Stimulated activated CD8-positive, alpha-beta memory T cell treated with anti-CD3 and anti-CD28 coated beads, Interleukin-4, amount 100 ng/mL, for 24 hours (primary cell): ENCODE results near the gene GRK6.
"Not testable (repeated sequence)": the region's sequence is repeated elsewhere in the genome, so short reads cannot be mapped to it uniquely, and the experiment has no call there.

Source experiments
- DNase-seq: peaks from one replicate; pipeline ENCODE4 v3.0.0-alpha.2; 2020; ENCODE audit warnings: low read depth

GRK6 gene

DNA sequence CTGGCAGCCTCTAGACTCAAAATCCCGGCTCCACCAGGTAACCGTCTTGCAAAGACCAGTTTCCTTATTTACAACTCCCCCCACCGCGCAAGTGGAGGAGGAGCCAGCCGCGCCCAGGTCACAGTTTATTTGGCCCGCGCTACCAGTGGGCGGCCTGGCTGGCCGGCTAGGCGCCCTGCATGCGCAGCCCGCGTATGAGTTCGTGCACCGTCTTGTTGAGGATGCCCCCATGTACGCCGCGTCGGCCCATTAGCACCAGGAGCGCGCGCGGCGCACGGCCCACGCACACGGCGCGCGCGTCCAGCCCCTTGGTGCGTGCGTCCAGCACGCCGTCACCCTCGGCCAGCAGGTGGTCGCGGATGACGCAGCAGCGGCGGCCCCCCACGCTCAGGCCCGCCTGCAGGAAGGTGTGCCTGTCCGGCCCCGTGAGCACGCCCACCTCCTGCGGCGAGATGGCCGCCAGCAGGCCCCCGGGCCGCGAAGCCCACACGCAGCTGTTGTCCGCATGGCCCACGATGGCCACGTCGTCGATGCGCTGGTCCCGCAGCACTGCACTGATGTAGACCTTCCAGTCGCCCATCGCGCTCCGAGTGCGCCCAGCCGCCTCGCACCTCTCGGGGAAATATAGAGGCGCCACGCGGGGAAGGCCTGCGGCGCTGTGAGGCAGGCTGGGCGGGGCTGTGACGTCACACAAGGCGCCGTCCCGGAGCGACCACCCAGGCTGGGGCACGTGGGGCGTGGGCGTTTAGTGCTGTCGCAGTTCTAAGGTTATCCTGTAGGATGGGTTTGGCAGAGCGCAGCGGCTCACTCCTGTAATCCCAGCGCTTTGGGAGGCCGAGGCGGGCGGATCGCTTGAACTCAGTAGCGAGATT lies 26.2 kb upstream of the GRK6 start, which contains the start of gene PFN3:
PFN3 (minus strand) TSS at position 665 of the 872 bp plus-strand sequence; CDS start at position 580, 85 bp downstream.
- DNase-seq, result no peak

DNA sequence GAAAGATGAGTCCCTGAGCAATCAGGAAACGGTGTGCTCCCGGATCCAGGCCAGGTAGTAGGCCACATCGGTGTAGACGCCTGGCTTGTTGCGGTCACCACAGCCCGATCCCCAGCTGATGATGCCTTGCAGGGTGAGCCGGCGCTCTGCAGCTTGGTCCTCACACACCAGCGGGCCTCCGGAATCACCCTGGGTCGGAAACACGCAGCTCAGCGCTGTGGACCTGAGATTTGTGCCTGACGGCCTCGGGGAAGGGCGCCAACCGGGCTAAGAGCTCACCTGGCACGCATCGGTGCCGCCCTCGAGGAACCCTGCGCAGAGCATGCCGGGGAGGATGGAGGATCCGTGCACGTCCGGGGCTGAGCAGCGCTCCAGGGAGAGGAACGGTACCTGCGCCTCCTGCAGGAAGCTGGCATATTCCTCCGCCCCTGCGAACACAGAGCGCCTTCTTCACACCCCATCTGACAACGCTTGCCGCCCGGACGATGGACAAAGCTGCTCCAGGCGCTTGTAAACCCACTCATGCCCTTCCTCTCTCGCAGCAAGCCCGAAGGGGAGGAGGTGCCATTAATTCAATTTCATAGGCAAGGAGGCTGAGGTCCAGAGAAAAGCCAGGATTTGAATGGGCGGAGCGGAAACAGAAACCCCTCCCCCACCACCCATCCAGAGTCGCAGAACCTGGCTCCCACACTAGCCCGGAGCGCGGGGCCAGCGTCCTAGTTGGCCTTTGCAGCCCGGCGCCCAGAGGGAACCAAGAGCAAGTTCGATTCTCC lies 24.0 kb upstream of the GRK6 start:
- DNase-seq, result peak; percentile 47

DNA sequence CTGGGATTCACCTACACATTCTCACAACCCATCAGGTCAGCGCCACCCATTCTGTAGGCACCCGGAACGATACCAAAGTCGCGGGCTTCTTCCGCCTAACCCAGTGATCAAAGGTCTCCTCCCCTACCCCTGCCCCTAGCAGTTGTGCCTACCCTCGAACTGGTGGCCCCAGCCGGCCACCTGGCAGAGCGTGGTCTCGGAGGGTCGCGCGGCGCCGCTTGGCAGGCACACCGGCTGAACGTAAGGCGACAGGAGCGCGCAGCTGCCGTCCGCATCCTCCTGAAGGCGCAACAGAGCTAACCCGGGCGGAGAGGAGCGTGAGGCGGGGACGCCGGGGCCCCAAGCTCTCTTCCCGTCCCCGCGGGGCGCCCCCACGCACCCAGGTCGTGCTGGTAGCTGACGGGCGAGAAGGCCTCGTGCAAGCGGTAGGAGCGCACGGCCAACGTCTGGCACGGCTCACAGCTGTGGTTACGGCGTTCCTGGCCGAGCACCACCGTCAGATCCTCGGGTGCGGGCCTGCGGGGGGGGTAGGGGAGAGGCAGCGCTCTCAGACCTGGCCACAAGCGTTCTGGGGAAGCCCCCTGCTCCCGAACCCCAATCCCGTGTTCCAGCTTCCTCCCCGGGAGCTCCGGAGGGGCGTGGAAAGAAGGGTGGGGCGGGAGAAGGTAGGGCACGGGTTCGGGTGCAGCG lies 23.2 kb upstream of the GRK6 start:
- DNase-seq, result no peak

DNA sequence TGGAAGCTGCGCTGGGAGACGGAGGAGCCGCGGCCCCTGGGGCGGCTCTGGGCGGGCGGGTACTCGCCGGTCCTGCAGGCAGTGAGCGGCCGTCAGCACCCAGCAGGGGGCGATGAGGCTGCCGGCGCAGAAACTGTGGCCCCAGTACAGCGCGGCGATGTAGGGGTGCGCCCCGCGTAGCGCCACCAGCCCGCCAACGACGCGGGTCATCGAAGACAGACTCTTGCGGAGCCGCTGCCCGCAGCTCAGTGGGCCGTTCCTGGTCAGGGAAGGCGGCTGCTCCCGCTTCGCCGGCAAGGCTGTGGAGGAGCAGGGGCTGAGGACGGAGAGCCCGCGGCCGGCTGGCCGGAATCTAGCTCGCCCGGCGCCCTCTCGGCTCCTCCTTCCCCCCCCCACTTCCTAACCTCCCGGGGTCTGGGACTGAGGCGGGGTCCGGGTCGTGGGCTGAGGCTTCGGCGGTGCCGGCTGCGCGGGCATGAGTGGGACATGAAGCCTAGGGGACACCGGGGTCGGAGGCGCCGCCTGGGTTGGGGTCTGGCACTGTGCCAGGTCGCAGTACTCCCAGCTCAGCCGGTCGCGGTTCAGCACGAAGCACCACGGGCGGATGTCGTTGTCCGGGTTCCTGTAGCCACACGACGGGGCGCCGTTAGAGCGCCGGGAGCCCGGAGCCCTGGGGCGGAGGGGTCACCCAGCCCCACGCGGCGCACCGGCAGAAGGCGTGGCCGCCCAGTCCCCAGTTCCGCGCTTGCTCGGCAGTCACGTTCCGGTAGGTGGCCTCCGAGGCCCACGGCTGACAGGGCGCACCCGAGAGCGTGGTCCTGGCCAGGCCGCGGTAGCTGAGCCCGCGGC lies 22.5 kb upstream of the GRK6 start:
- DNase-seq, result peak; percentile 75

DNA sequence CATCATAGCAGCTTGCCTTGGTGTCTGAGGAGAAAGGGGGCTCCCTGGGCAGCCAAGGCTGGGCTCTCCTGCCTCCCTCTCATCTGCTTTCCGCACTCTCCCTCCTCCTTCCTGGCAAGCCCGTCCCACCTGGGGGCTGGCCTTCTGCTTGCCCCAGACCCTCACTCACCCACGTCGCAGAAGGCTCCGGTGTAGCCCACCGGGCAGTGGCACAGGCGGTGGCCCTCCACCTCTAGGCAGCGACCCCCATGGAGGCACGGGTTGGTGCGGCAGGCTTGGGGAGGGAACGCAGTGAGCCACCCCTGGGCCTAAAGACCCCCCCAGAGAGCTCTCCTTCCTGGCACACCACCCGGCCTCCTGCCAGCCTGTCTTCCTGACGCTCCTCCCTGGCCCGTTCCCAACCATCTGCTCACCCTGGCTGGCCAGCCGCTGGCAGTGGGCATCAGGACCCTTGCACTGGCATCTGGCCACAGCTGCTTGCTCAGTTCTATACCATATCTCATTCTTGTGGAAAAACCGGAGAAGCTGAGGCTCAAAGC lies 21.8 kb upstream of the GRK6 start:
- DNase-seq, result no peak

DNA sequence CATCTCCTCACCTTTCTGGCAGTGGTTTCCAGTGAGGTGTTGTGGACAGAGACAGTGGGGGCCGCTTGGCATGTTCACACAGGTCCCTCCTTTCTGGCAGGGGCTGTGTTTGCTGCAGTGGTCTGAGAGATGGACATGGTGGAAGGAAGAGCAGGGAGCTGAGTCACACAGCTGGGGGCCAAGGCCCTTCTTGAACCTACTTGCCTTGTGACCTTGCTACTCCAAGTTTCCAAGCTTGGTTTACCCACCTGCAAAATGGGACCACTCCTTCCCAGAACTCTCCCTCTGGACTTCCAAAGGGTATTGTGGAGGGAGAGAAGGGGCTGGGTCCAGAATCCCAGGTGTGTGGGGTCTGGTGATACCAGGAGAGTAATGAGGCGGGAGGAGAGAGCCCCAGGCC lies 21.2 kb upstream of the GRK6 start:
- no peak for DNase-seq

DNA sequence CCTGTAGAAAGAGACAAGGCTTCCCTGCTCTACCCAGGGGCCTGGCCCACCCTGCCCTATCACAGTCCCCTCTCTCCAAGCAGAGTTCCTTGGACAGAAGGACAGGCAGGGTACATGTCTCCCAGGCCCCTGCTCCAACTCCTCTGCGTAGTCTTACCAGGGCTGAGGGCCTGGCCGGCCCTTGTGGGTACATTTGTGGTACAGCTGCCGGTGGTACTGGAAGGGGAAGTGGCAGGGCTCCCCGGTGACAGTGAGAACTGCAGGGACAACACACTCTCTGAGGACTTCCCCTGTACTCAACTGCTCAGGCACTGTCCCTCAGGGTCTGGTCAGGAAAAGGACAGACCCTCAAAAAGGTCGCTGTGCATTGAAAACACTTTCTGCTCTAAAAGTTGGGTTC lies 20.7 kb upstream of the GRK6 start:
- DNase-seq, result no peak

DNA sequence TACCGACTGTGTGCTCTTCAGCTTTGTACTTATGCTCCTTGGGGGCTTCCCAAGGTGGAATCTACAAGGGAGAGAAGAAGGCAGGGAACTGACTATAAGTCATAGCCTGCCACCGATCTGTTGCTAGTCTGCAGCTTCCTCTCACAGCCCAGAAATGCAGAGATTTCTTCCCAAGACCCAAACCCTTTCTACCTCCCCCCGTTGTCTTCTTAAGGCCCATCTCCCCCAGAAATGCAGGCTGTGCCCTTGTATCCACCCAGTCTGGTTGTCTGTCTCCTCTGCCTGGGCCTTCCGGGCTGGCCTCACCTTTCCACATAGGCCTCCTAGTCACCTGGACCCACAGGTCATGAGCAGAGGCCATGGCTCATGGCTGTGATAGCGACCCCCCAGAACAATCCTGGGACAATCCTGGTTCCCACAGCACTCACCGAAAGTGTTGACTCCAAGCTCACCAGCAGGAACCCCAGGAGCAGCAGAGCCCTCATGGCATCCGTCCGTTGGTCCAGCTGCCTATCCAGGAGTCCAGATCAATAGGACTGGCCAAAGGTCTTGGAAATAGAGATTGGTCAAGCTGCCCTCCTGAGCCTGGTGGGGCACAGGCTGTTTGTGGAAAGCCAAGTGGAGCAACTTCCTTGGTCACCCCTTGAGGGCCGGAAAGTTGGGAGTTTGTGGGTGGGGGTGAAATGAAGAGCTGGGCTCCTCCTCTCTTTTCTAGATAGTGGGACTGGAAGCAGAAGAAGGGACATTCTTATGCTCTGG lies 17.3 kb upstream of the GRK6 start, which contains the start of gene F12:
F12 (minus strand) TSS at position 522 of the 759 bp plus-strand sequence; CDS start at position 485, 37 bp downstream.
- DNase-seq, result no peak

DNA sequence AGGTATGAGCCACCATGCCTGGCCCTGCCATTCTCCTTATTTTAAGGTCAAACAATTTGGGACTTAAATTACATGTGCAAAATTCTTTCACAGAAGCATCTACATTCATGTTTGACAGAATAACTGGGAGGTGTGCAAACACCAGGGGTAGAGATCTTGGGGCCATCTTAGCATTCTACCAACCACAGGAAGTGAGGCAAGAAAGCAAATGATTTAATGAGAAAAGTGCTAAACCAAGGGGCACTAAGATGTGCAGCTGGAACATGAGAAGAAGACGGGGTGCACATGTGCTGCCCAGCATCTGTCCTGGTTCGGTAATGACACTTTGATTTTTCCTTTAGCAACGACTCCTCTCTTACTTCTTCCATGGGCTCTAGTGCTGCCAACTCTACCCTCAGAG lies 15.9 kb upstream of the GRK6 start:
- DNase-seq, result no peak

DNA sequence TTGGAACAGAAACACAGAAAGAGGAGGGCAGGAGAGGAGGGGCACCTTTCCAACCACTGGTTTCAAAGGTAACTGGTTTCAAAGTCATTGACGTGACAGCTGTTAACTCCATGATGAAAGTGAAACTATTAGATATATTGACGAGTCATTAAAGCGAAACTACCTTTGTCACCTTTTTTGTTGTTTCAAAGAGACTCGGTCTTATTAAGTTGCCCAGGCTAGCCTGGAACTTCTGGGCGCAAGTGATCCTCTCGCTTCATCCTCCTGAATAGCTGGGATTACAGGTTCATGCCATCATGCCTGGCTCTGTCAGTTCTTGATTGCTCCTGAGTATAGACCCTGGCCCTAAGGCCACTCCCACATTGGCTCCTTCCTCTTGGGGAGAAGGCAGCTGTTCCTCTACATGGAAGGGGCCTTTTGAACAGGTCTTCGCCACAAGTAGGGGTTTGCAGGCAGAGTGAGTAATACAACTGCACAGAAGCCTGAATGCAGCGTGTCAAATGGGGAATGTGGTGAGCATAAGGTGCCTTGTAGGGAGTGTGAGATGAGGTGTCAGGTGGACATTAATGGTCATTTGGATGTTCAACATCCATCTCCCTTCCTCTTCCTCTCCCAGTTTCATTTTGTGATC lies 13.8 kb upstream of the GRK6 start:
- no peak for DNase-seq

DNA sequence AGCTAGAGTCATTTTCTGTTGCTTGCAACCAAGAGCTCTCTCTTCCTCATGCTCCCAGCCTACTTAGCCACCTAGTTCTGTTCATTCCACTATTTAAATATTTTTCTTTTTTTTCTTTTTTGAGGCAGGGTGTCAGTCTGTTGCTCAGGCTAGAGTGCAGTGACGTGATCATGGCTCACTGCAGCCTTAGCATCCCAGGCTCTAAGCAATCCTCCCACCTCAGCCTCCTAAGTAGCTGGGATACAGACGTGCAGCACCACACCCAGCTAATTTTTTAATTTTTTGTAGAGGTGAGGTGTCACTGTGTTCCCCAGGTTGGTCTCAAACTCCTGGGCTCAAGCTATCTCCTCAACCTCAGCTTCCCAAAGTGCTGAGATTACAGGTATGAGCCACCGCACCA lies 12.0 kb upstream of the GRK6 start:
- DNase-seq, result no peak

DNA sequence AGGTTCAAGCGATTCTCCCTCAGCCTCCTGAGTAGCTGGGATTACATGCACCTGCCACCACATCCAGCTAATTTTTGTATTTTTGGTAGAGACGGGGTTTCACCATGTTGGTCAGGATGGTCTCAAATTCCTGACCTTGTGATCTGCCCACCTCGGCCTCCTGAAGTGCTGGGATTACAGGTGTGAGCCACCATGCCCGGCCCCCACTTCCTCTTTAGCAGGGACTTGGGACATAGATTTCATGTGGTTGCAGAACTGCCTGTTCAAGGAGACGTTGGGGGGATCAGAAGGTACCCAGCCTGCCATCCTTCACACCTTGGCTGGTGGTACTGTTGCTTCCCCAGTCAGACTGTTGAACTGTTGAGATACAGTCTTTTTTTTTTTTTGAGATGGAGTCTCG lies 9.4 kb upstream of the GRK6 start:
- DNase-seq, result not testable (repeated sequence)

DNA sequence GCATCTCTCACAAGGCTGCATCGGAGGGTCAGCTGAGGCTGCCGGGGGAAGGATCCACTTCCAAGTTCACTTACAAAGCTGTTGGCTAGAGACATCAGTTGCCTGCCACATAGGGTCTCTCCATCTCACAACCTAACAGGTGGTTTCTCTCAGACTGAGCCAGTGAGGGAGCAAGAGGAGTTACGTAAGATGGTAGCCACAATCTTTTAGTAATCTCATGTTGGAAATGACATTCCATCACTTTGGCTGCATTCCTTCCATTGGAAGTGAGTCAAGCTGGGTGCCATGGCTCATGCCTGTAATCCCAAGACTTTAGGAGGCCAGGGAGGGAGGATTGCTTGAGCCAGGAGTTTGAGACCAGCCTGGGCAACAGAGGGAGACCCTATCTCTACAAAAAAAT lies 7.4 kb upstream of the GRK6 start:
- no peak for DNase-seq

DNA sequence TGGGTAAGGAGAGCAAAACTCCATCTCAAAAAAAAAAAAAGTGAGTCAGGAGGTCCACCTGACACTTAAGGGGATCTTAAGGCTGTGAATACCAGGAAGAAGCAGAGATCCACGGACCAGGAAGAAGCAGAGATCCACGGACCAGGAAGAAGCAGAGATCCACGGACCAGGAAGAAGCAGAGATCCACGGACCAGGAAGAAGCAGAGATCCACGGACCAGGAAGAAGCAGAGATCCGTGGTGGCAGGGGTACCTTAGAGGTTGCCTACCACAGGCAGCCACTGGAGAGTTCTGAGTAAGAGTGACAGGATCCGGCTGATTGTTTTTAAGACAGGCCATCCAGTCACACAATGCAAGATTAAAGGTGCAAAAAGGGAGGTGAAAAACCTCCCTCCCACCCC lies 6.0 kb upstream of the GRK6 start:
- DNase-seq, result not testable (repeated sequence)

DNA sequence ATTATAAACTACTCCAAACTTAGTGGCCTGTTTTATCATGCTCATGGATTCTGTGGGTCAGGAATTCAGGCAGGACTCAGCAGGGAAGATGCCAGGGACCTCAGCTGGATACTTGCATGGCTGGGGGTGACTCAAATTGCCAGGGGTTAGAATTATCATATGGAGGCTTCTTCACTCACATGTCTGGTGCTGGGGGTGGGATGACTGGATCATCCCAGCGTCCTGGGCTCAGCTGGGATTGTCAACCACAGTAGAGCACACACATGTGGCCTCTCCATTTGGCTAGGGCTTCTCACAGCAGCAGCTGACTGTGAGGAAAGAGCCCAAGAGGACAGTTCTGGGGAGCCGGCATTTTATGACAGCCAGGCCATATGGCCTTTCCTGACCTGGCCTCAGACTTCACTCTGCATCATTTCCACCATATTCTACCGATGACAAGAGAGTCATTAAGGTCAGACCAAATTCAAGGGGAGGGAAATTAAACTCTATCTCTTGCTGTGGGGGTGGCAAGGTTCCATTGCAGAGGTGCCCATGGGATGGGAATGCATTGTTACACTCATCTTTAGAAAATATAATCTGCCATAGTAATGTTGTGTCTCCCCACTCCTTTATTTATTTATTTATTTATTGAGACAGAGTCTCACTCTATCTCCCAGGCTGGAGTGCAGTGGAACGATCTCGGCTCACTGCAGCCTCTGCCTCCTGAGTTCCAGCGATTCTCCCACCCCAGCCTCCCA lies 5.2 kb upstream of the GRK6 start:
- no peak for DNase-seq

DNA sequence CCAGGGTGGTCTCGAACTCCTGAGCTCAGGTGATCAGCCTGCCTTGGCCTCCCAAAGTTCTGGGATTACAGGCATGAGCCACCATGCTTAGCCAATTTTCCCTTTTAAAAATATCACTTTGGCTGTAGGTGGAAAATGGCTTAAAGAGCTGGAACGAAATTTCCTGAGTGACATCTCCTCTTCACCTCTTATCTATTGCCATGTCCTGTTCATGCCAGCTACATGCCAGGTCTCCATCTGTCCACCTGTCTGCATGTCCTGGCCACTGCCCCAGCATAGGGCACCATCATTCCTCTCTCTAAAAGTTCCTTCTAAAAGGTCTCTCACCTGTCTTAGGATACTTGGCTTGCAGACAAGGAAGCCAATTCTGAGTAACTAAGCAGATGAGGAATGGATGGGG lies 2.8 kb upstream of the GRK6 start:
- DNase-seq, result no peak

DNA sequence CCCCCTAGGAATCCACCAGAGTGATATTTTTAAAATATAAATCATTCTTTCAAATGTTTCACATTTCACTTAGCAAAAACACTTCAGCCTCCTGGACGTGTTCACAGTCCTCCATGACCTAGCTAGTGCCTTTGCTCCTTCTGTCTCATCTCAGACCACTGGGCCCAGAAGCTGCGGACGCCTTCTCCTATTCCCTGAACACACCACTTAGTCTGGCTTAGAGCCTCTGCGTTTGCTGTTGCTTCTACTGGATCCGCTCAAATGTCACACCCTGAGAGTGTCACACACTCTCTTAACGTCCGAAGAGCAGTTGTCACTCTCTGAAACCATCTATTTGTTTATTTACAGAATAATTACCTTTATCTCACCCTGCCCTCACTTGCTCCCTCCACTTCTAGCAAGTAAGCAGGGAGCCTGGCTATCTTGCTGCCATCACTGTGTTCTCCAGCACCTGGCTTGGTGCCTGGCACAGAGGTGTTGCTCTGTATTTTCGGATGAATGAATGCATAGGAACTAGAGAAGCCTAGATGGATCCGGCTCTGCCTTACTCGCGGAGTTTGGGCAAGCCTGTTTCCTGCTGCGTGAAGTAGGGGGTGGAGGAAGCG lies 1.2 kb upstream of the GRK6 start:
- no peak for DNase-seq

DNA sequence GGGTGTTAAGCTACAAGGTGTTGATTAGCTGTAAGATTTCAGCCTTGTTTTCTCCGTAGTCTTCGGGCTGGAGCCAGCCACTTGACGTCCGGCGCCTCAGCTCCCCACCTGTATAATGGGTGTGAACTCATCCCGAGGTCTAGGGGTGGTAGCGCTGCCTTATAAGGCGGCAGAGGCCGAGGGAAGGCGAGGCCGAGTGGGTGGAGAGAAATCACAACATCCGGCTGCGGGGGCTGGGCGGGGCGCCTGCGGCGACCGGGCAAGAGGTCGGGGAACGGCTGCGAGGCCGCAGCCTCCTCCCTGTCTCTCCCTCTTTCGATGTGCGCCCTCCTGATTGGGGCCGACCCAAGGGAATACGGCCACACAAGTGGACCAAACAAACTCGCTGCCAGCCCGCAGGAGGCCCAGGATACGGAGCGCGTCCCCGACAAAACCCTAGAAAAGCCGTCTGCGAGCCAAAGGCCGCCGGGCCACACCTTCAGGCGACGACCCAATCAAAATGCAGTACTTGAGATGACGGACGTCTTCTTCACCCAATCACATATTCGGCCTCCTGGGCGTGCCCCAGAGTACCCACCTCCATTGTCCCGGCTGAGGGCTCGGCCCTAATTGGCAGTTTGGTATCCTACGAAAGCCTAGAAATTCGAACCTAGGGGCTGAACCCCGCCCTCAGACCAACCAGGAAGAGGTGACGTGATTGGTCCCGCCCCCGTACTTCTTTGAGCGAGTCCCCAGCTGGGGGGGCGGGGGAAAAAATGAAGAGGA lies 493 bp upstream of the GRK6 start:
- peak; percentile 99 for DNase-seq
